Activated CD4-positive, alpha-beta T cell treated with anti-CD3 and anti-CD28 coated beads for 24 hours (primary cell): ENCODE measurements around the gene CACNA1H.

ENCODE experiments used
- DNase-seq, 2 donors: peaks; one replicate each; pipeline ENCODE4 v3.0.0-alpha.2; 2020; ENCODE audit warnings: low read depth in 2 of 2

CACNA1H gene

DNA sequence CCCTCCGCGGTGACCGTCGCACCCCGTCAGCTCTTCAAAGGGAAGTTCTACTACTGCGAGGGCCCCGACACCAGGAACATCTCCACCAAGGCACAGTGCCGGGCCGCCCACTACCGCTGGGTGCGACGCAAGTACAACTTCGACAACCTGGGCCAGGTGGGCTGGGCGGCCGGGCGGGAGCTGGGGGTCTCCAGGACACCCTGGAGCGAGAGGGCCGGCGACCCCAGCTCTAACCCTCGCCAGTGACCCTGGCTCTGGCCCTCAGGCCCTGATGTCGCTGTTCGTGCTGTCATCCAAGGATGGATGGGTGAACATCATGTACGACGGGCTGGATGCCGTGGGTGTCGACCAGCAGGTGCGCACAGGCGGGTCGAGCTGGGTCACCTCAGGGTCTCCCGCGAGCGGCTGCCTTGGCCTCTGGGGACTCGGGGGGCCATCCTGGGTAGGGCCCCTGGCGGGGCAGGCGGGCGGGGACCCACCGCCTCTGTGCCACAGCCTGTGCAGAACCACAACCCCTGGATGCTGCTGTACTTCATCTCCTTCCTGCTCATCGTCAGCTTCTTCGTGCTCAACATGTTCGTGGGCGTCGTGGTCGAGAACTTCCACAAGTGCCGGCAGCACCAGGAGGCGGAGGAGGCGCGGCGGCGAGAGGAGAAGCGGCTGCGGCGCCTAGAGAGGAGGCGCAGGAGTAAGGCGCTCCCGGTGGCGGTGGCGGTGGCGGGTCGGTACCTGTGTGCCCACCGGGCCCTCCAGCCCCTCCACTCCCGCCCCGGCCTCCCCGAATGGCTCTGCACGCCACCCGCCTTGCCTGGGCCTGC is 58.8 kb downstream of the CACNA1H start:
- DNase-seq = no peak

DNA sequence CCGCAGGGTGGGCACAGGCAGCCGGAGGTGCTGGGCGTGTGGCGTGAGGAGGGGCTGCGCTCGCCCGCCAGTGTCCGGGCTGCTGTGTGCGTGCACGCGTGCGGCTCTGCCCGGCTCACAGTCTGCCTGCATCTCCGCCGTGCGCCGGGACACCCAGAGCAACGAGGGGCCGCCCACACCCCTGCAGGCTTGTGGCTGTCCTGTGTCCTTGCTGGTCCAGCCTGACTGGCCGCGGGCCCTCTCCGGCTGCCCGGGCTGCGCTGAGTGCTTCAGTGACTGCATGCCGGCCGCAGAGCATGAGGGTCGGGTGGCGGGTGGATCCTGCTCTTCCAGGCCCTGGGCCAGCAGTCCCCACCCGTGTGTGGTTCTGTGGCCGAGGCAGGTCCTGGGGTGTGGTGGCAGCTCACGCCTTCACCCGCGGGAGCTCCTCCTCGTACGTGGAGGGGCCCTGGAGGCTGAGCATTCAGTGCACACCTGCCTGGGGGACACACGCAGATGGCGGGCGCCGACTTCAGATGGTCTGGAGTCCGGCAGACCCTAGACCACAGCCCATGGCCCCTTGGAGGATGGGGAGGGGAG is 59.8 kb downstream of the CACNA1H start:
- no peak for DNase-seq

DNA sequence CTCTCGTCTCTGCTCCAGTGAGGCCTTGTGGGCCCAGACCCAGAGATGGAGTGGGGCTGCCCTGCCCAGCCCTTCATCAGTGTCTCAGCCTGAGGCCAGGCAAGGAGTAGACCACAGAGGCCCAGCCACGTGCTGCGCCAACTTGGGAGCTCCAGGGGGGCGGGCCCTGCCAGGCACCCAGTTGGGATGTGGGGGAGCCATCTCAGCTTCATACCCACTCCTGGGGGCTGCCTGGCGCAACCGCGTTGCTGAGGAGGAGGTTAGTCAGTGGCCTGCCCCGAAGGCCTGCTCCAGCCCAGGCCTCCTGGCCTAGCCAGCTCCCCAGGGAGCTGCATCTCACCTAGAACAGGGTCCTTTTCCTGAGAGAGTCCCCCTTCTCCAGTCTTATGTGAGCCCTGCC is 60.3 kb downstream of the CACNA1H start:
- DNase-seq = no peak

DNA sequence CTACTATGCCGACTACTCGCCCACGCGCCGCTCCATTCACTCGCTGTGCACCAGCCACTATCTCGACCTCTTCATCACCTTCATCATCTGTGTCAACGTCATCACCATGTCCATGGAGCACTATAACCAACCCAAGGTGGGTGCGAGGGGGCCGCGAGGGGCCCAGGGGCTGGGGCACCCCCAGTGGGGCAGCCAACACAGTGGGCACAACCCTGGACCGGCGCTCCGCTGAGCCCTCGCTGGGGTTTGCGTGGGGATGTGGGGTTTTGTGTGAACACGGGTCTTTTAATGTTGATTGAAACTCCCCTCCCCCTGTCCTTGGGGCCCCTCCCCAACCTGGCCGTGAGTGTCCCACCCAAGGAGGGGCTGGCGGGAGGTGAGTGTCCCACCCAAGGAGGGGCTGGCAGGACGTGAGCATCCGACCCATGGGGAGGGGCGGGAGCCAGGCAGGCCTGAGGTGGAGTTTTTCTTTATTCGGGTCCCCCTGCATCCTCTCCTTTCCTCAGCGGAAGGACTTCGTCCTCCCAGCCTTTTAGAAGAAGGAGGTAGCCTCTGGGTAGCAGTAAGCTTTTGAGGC is 61.0 kb downstream of the CACNA1H start:
- no peak for DNase-seq

DNA sequence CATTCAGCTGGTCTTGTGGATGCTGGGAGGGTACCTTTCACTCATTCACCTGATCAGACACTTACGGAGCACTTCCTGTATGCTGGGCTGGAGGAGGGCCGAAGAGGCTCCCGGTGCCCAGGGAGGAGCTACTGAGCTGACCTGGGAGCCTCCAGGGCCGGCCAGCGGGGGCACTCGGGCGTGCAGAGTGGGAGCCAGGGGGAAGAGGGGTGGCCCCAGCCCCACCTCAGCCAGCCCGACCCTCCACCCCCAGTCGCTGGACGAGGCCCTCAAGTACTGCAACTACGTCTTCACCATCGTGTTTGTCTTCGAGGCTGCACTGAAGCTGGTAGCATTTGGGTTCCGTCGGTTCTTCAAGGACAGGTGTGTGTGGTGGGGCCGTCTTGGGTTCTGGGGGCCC is 61.8 kb downstream of the CACNA1H start:
- no peak for DNase-seq

DNA sequence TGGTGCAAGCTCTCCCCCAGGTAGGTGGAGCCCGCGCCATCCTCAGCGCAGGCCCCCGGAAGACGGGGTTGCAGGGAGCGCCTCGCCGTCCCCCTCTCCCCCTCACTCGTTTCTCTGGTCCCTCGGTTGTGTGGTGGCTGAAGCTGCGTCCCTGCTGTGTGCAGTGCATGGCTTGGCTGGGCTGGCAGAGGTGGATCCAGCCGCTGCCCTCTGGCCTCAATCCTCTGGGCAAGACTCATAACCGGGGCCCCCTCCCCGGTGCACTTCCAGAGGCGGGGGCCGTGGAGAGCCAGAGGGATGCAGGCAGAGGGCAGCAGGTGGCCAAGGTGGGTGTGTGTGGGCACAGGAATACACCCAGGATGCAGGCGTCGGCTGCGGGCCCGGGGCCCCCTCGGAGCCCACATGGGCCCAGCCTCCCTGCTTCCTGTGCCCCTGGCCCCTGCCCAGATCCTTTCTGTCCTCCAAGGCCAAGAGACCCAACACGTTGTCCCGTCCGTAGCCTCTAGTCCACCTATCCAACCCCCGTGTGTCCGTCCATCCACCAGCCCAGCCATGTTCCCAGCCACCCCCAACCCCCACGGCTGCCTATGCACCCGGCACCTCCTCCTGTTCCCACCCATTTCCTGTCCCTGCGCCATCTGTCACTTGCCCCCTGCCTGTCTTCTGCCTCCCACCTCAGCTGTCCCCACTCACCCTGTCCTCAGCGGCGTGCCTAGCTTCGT is 62.8 kb downstream of the CACNA1H start:
- DNase-seq = no peak

DNA sequence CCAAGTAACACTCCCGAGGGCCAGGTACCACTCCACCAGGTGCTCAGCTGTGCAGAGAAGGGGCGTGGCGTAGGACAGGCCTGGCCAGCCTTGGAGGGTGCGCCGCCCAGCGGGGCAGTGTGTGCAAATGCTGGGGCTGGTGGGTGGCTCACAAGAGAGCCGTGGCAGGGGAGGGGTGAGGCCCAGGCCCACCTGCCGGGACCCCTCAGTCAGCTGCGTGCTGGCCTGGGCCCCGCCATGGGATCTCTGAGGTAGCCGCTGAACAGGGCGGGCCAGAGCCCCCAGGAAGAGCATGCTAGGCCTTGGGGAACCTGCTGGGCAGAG is 63.4 kb downstream of the CACNA1H start:
- no peak for DNase-seq

DNA sequence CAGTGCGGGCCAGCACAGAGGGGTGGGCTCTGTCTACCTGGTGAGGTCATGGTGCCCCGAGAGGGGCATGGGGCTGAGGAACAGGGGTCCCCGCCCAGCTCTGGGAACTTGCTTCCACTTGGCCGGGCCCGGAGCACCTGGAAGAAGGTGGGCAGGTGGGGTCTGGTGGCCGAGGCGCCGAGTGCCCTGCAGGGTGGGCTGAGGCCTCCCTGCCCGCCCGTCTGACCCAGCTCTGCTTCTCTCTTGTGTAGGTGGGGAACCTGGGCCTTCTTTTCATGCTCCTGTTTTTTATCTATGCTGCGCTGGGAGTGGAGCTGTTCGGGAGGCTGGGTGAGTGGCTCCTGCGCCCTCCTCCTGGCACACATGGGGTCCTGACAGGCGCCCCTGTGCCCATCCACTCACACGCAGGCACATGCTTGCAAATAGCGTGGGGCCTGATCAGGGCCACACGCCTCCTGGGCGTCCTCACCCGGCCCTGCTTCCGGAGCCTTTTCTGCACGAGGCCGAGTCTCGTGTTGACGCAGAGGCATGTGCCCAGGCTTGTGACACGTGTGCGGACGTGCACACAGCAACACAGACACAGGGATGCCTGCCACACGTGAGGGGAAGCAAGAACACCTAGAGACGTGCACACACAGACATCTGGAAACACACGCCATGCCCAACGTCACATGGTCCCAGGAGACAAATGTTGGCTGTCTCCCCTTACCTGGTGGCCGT is 63.9 kb downstream of the CACNA1H start:
- DNase-seq = no peak

DNA sequence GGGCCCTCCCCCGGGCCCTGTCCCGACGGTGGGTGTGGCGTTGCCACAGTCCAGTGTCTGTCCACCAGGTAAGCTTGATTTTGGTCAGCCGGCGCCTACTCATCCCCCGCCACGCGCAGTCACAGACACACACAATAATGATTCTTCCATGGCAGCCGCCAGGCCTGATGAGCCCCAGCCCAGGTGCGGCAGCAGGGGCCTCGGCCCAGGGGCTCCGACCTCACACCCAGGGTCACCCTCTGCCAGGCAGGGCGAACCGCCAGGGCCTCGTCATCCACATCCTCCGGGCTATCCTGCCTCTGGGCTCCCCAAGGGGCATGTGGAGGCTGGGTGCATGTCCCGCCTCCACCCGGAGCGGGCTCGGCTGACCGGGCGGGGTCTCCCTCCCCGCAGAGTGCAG is 64.6 kb downstream of the CACNA1H start:
- no peak for DNase-seq

DNA sequence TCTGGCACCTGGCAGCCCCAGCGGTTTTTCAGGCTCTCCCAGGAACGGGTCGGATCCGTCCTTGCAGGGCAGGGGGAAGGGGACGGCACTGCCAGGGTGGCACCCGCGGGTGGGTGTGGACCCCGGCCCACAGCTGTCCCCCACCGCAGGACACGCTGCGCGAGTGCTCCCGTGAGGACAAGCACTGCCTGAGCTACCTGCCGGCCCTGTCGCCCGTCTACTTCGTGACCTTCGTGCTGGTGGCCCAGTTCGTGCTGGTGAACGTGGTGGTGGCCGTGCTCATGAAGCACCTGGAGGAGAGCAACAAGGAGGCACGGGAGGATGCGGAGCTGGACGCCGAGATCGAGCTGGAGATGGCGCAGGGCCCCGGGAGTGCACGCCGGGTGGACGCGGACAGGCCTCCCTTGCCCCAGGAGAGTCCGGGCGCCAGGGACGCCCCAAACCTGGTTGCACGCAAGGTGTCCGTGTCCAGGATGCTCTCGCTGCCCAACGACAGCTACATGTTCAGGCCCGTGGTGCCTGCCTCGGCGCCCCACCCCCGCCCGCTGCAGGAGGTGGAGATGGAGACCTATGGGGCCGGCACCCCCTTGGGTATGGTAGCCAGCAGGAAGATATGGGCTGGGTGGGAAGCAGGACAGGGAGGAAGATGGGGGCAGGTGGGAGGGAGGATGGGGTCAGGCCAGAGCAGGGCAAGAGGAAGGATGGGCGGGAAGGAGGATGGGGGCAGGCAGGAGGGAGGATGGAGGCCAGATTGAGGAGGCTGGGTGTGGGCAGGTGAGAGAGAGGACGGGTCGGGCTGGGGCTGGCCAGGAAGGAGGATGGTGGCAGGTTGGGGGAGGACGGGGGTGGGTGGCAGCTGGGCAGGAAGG is 65.4 kb downstream of the CACNA1H start:
- no peak for DNase-seq

DNA sequence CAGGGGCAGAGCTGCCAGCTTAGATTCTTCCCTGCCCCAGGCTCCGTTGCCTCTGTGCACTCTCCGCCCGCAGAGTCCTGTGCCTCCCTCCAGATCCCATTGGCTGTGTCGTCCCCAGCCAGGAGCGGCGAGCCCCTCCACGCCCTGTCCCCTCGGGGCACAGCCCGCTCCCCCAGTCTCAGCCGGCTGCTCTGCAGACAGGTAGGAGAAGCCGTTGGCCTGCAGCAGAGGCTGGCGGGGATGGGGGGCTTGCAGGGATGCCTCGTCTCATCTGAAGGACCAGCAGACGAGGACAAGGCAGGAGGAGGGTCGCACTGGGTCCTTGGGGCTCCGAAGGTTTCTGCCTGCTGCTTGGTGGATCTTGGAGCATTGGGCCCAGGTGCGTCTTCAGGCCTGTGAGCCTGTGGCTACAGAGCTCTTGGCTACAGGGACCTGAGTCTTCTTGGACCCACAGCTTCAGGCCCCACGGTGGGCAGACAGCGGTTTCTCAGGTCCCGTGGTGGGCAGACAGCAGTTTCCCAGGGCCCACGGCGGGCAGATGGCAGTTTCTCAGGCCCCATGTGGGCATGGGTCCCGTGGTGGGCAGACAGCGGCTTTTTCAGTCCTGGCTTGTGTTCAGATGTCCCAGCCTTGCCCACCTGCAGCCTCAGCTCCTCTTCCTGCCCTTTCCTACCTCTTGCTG is 66.2 kb downstream of the CACNA1H start:
- DNase-seq = no peak

DNA sequence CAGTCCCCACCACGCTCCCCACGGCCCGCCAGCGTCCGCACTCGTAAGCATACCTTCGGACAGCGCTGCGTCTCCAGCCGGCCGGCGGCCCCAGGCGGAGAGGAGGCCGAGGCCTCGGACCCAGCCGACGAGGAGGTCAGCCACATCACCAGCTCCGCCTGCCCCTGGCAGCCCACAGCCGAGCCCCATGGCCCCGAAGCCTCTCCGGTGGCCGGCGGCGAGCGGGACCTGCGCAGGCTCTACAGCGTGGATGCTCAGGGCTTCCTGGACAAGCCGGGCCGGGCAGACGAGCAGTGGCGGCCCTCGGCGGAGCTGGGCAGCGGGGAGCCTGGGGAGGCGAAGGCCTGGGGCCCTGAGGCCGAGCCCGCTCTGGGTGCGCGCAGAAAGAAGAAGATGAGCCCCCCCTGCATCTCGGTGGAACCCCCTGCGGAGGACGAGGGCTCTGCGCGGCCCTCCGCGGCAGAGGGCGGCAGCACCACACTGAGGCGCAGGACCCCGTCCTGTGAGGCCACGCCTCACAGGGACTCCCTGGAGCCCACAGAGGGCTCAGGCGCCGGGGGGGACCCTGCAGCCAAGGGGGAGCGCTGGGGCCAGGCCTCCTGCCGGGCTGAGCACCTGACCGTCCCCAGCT is 67.3 kb downstream of the CACNA1H start:
- no peak for DNase-seq

DNA sequence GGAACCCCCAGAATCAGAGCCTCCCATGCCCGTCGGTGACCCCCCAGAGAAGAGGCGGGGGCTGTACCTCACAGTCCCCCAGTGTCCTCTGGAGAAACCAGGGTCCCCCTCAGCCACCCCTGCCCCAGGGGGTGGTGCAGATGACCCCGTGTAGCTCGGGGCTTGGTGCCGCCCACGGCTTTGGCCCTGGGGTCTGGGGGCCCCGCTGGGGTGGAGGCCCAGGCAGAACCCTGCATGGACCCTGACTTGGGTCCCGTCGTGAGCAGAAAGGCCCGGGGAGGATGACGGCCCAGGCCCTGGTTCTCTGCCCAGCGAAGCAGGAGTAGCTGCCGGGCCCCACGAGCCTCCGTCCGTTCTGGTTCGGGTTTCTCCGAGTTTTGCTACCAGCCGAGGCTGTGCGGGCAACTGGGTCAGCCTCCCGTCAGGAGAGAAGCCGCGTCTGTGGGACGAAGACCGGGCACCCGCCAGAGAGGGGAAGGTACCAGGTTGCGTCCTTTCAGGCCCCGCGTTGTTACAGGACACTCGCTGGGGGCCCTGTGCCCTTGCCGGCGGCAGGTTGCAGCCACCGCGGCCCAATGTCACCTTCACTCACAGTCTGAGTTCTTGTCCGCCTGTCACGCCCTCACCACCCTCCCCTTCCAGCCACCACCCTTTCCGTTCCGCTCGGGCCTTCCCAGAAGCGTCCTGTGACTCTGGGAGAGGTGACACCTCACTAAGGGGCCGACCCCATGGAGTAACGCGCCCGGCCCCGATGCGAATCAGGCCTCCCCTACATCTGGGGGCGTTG is 68.1 kb downstream of the CACNA1H start:
- DNase-seq = no peak

DNA sequence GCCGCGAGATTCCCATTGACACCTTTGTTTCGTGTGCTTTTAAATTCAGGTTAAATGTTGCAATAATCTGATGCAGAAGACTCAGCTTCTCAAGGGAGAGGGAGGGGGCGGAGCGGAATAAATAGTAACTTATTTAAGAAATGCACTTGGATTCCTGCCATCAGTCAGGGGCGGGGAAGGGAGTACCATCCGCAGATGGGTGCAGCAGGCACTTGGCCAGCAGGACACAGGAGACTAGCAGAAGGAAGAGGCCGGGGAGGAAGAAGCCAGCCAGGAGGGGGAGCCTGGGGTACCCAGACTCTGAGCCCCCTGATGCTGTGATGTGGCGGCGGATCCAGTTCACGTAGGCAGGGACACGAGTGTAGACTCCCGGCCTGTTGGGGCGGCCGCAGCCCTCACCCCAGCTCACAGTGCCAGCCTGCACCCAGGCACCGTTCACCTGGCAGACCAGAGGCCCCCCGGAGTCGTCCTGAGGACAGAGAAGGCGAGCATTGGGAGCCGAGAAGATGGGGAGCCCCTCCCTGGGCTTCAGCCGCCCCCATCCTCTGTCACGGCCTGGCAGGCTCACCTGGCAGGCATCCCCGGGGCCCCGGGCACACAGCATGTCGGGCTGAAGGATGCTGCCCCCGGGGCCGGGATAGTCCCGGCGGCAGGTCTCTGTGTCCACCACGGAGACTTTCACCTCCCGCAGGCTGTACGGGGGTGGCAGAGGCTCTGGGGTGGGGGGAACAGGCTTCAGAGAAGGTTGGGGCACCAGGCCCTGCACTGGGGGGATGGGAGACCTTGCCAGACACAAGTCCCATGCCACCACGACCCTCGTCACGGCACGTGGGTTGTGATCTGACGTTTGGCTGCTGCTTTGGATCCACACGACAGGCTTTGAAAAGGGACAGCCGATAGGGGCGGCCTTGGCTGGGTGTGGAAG is 69.0 kb downstream of the CACNA1H start:
- no peak for DNase-seq

DNA sequence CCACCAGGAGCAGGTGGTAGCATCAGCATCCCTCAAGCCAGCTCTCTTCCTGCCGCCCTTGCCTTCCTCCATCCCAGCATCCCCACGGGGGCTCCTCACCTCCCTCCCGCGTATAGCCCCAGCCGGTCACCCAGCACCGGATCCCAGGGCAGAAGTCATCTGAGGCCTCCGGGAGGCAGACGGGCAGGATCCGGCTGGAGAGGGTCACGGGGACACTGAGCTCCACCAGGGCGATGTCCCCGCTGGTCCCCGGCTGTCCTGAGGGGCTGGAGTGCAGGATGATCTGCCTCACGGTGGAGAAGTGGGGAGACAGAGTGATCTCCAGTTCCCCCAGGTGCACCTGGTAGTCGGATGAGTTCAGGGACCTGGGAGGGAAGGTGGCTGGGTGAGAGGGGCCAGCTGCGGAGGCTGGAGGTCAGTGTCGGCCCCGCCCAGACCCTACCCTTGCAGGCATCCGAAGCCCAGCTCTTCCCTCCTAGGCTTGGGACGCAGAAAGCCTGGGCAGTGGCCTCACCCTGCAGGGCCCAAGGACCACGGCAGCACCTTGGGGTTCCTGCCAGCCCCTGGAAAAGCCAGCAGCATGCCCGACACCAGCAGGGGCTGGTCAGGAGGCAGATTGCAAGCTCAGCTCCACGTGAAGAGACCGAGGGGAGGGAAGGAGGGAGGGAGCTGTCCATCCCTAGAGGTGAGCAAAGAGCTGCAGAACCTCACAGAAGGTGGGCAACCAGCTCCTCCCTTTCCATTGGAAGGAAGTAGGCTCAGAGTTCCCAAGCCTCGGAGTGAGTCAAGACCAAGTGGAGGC is 69.8 kb downstream of the CACNA1H start:
- no peak for DNase-seq

DNA sequence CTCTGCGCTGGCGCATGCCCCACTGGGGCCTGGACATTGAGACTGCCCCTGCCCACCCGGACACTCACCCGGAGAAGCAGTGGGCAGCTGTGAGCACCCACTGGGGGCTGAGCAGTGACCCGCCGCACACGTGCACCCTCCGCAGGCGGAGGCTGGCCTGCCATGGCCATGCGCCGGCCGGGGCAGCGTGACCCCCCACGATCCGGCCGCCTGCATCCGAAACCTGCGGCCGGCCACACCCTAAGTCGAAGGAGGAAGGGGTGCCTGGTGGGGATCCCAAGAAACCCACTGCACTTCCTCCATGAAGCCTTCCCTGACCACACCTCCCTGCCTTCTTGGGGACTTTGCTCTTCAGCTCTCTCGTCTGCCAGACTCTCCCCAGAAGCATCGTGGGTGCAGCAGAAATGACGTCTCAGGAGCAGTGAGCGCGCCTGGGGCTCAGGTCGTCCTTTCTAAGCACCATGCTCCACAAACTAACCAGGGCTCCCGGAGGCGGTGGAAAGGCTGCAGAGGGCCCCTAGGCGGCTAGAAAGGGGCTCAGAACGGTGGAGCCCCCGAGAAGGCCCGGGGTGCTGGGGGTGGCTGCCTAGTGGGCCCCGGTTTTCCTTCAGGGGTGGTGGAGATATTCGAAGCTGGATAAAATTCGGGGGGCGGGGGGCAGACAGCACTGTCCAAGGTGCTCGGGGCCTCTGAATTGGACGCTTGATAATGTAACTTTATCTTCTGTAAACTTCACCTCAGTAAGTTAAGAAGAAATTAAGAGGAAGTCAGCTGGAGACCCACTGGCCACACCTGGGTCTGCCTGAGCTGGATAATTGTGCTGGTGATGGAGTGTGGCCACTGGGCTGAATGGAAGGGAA is 70.7 kb downstream of the CACNA1H start:
- no peak for DNase-seq
